SU-DHL-6 (cell line): ENCODE measurements around the gene KRTAP13-1.

Experiments
- H2AFZ ChIP-seq: fragments of 200-600 bp; sonication (generic); 2 replicates; pipeline ENCODE4 v1.6.1; 2014; ENCODE audit warnings: low read depth, mild to moderate bottlenecking, moderate library complexity, mixed read lengths, antibody characterized with exemption, low read length; ENCODE audit not compliant: severe bottlenecking
- H3F3A ChIP-seq: fragments of 200-600 bp; shearing (Covaris generic); 2 replicates; pipeline ENCODE4 v1.6.0; 2016; ENCODE audit warnings: antibody characterized with exemption, mild to moderate bottlenecking; ENCODE audit not compliant: insufficient read depth
- H3K27ac ChIP-seq: fragments of 200-600 bp; sonication (generic); 2 replicates; pipeline ENCODE4 v1.5.1; 2016; ENCODE audit warnings: low read depth, mild to moderate bottlenecking, low read length, moderate library complexity, mixed read lengths
- H3K27me3 ChIP-seq: fragments of 200-600 bp; sonication (generic), shearing (Covaris generic); 2 replicates; pipeline ENCODE4 v1.6.0; 2014; ENCODE audit warnings: mild to moderate bottlenecking, low read length
- H3K36me3 ChIP-seq: fragments of 200-600 bp; sonication (generic); 2 replicates; pipeline ENCODE4 v1.6.1; 2014; ENCODE audit warnings: mild to moderate bottlenecking, low read length, mixed read lengths
- H3K4me2 ChIP-seq: fragments of 300-600, 200-600 bp; shearing (Covaris generic), sonication (generic); 2 replicates; pipeline ENCODE4 v1.6.0; 2014; ENCODE audit warnings: low read length, low read depth, mild to moderate bottlenecking; ENCODE audit not compliant: poor library complexity, severe bottlenecking
- H3K4me3 ChIP-seq: fragments of 200-600 bp; sonication (generic); 2 replicates; pipeline ENCODE4 v1.5.1; 2014; ENCODE audit warnings: antibody characterized with exemption, low read length, mild to moderate bottlenecking, mixed read lengths; ENCODE audit not compliant: insufficient read depth, poor library complexity, severe bottlenecking
- H3K79me2 ChIP-seq: fragments of 200-600 bp; sonication (generic); 2 replicates; pipeline ENCODE4 v1.6.1; 2014; ENCODE audit warnings: mild to moderate bottlenecking, low read length, moderate library complexity; ENCODE audit not compliant: insufficient read depth
- H3K9ac ChIP-seq: fragments of 200-600 bp; sonication (generic); 2 replicates; pipeline ENCODE4 v1.7.0; 2014; ENCODE audit warnings: mild to moderate bottlenecking, low read length
- H3K9me2 ChIP-seq: fragments of 200-600 bp; sonication (generic); replicated peaks from 2 replicates; pipeline ENCODE4 v1.6.1; 2014; ENCODE audit warnings: low read length; ENCODE audit not compliant: insufficient read depth
- H3K9me3 ChIP-seq: fragments of 200-600 bp; sonication (generic); 2 replicates; pipeline ENCODE4 v1.6.1; 2014; ENCODE audit warnings: low read length, mixed read lengths; ENCODE audit not compliant: insufficient read depth
- H4K20me1 ChIP-seq: fragments of 200-600 bp; sonication (generic); 2 replicates; pipeline ENCODE4 v1.6.1; 2014; ENCODE audit warnings: low read depth, mild to moderate bottlenecking, antibody characterized with exemption, low read length, moderate library complexity, mixed read lengths
- CTCF ChIP-seq: fragments of 200-600 bp; sonication (generic); IDR thresholded peaks from one replicate; pipeline ENCODE4 v1.5.1; 2017; ENCODE audit warnings: antibody characterized with exemption, mild to moderate bottlenecking, low read length, moderate library complexity; ENCODE audit not compliant: insufficient read depth, poor library complexity, severe bottlenecking
- EZH2phosphoT487 ChIP-seq: fragments of 200-600 bp; sonication (generic), shearing (Covaris generic); conservative IDR thresholded peaks from 2 replicates; pipeline ENCODE4 v1.6.1; 2018; ENCODE audit warnings: mild to moderate bottlenecking, antibody characterized with exemption, low read length, moderate library complexity, mixed read lengths

KRTAP13-1 gene

GRCh38 chr21:30395731-30396130 is at the start of gene KRTAP13-1:
TSS of gene KRTAP13-1 (plus strand) at chr21:30396031. CDS start at chr21:30396087, 56 bp downstream.
- H3K9ac ChIP-seq: no peak within 1 kb of the TSS
- H2AFZ ChIP-seq: no peak within 1 kb of the TSS
- no peaks in the 10 kb centered on the region for H3F3A ChIP-seq
- H3K4me3 ChIP-seq: no peak within 1 kb of the TSS
- H3K9me2 ChIP-seq: no peaks in the 10 kb centered on the region
- no peak within 1 kb of the TSS for H3K27ac ChIP-seq
- H3K4me2 ChIP-seq: no peak within 1 kb of the TSS
- H3K27me3 ChIP-seq: no peaks in the 10 kb centered on the region
- no peaks in the 10 kb centered on the region for H4K20me1 ChIP-seq
- no peak for TF ChIP-seq CTCF
- TF ChIP-seq EZH2phosphoT487: no peak
- H3K79me2 ChIP-seq: no peaks in the 10 kb centered on the region
- H3K36me3 ChIP-seq: no peaks in the 10 kb centered on the region
- H3K9me3 ChIP-seq: no peaks in the 10 kb centered on the region

GRCh38 chr21:30348506-30348905 is 47.3 kb upstream of the KRTAP13-1 start, which contains the start of gene KRTAP23-1:
TSS of gene KRTAP23-1 (minus strand) at chr21:30348606. CDS start at chr21:30348606, 0 bp downstream.
- Histone ChIP-seq H3K4me3 (no peak within 1 kb of the TSS), H3K27me3 (no peaks in the 10 kb centered on the region), H3K9ac (no peak within 1 kb of the TSS), H2AFZ (no peak within 1 kb of the TSS), H3K79me2 (no peaks in the 10 kb centered on the region), H3K9me3 (no peaks in the 10 kb centered on the region), H3K9me2 (no peaks in the 10 kb centered on the region), H4K20me1 (no peaks in the 10 kb centered on the region), H3K27ac (no peak within 1 kb of the TSS), H3F3A (no peaks in the 10 kb centered on the region), H3K4me2 (no peak within 1 kb of the TSS), H3K36me3 (no peaks in the 10 kb centered on the region)
- no peak for TF ChIP-seq CTCF
- no peak for TF ChIP-seq EZH2phosphoT487

- H3K4me2 ChIP-seq: no peak overlapping the region
- H4K20me1 ChIP-seq: no peaks in the 10 kb centered on the region
- no peak for TF ChIP-seq CTCF
- TF ChIP-seq EZH2phosphoT487: no peak
- no peaks in the 10 kb centered on the region for H3K9me2 ChIP-seq
- no peak overlapping the region for H3K4me3 ChIP-seq
- no peak overlapping the region for H3K27ac ChIP-seq
- no peaks in the 10 kb centered on the region for H3K27me3 ChIP-seq
- no peaks in the 10 kb centered on the region for H3K36me3 ChIP-seq
- no peaks in the 10 kb centered on the region for H3K79me2 ChIP-seq
- H3K9ac ChIP-seq: no peak overlapping the region
- no peaks in the 10 kb centered on the region for H3K9me3 ChIP-seq
- H2AFZ ChIP-seq: no peak overlapping the region
- H3F3A ChIP-seq: no peaks in the 10 kb centered on the region
Observed at GRCh38 chr21:30349572-30349971, 46.3 kb upstream of the KRTAP13-1 start.
